Activated T-cell treated with anti-CD3 and anti-CD28 coated beads, Interleukin-2, amount 50 U/mL, for 4 hours (primary cell): ENCODE data around the gene CDH5. TPM values are rescaled to one million over a fixed set of nuclear protein-coding genes. Genes with fewer than 3 reads are reported as not detected.

Source experiments
- ATAC-seq, 2 donors: fragments of 200-7000 bp; cut with Tn5 transposase; one replicate each; pipeline ENCODE4 v1.10.0; 2021
- DNase-seq: peaks from one replicate; pipeline ENCODE4 v3.0.0-alpha.2; 2020
- H3K27me3 Mint-ChIP-seq: one replicate; pipeline ENCODE4 v1.8.0; 2021; ENCODE audit warnings: low read depth, mixed read lengths
- H3K36me3 Mint-ChIP-seq: one replicate; pipeline ENCODE4 v1.8.0; 2022; ENCODE audit warnings: mixed read lengths; ENCODE audit not compliant: insufficient read depth
- H3K4me1 Mint-ChIP-seq: one replicate; pipeline ENCODE4 v1.8.0; 2021; ENCODE audit warnings: low read depth, mixed read lengths
- H3K4me3 Mint-ChIP-seq: one replicate; pipeline ENCODE4 v1.8.0; 2021; ENCODE audit warnings: mild to moderate bottlenecking, moderate library complexity, mixed read lengths
- H3K9me3 Mint-ChIP-seq: one replicate; pipeline ENCODE4 v1.8.0; 2021; ENCODE audit warnings: mixed read lengths
- total RNA-seq, 3 donors: library from RNA; stranded (reverse); gene quantifications; one replicate each; pipeline ENCODE4 v1.2.1, GENCODE V29; 2021

Gene CDH5
- total RNA-seq, 3 donors from 2014 or later, result 0.13 TPM; not detected in 2

DNA sequence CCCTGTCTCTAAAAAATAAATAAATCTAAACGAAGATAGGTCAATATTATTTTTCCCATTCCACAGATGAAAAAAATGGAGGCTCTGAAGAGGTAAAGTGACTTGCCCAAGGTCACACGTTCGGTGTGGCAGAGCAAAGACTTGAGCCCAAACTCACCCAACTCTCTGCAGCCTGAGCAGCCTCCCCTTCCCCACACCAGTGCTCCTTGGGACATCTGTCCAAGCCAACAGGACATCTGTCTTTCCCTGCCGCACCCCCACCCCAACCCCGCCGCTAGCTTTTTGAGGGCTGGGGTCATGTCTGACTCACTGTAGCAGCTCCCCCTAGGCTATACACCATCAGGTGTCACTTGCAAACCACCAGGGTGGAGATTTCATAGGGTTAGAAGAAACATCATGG is 55.4 kb downstream of the CDH5 start:
- H3K4me3 Mint-ChIP-seq, result no peak overlapping the region
- H3K9me3 Mint-ChIP-seq, result no peaks in the 10 kb centered on the region
- no peak for ATAC-seq

GRCh38 chr16:66422366-66422765 is 55.9 kb downstream of the CDH5 start:
- Mint-ChIP-seq H3K36me3 (no peaks in the 10 kb centered on the region), H3K4me3 (no peak overlapping the region), H3K4me1 (peaks cover 13% of the 10 kb centered on the region), H3K27me3 (peaks cover 28% of the 10 kb centered on the region), H3K9me3 (no peaks in the 10 kb centered on the region)
- ATAC-seq (no peak), DNase-seq (no peak)

More for the DNA sequence above, 55.4 kb downstream of the CDH5 start:
- H3K4me1 Mint-ChIP-seq, result peaks cover 13% of the 10 kb centered on the region
- H3K27me3 Mint-ChIP-seq, result peaks cover 28% of the 10 kb centered on the region
- H3K36me3 Mint-ChIP-seq, result no peaks in the 10 kb centered on the region
- no peak for DNase-seq

DNA sequence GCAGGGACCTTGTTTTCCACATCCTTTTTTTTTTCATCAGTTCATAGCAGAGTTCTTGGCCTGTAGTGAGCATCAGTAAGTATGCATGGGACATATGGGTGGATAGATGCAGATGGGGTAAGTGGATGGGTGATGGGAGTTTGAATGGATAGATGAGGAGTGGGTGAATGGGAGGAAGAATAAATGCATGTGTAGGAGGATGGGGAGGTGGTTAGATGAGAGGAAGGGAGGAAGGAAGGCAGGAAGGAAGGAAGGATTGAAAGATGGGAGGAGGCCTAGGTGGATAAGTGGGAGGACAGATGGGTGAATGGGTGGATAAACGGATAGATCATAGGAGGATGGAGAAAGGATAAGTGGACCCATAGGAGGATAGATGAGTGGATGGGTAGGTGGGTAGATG is 56.7 kb downstream of the CDH5 start:
- Mint-ChIP-seq H3K36me3 (no peaks in the 10 kb centered on the region), H3K9me3 (no peaks in the 10 kb centered on the region), H3K27me3 (peaks cover 27% of the 10 kb centered on the region), H3K4me3 (no peak overlapping the region), H3K4me1 (peaks cover 11% of the 10 kb centered on the region)
- DNase-seq (no peak), ATAC-seq (no peak)

GRCh38 chr16:66425651-66426050 is 59.2 kb downstream of the CDH5 start:
- ATAC-seq (no peak), DNase-seq (no peak)
- H3K36me3 Mint-ChIP-seq, result no peaks in the 10 kb centered on the region
- peaks cover 50% of the 10 kb centered on the region for H3K27me3 Mint-ChIP-seq
- no peak overlapping the region for H3K4me3 Mint-ChIP-seq
- no peaks in the 10 kb centered on the region for H3K9me3 Mint-ChIP-seq
- H3K4me1 Mint-ChIP-seq, result peaks cover 5% of the 10 kb centered on the region

GRCh38 chr16:66426112-66427035 is 59.9 kb downstream of the CDH5 start:
- no peaks in the 10 kb centered on the region for H3K36me3 Mint-ChIP-seq
- no peak for DNase-seq
- H3K4me3 Mint-ChIP-seq, result peak overlapping the region; percentile 20
- peaks cover 54% of the 10 kb centered on the region for H3K27me3 Mint-ChIP-seq
- H3K4me1 Mint-ChIP-seq, result peaks cover 5% of the 10 kb centered on the region
- no peaks in the 10 kb centered on the region for H3K9me3 Mint-ChIP-seq
- peak; percentile 13 to 26 for ATAC-seq

GRCh38 chr16:66427036-66427860 is 60.8 kb downstream of the CDH5 start, which contains the start of gene BEAN1:
Gene BEAN1, plus strand, starts transcription at chr16:66427295. Its CDS starts 10,382 bp downstream, at chr16:66437677.
- no peaks in the 10 kb centered on the region for H3K36me3 Mint-ChIP-seq
- peak within 1 kb of the TSS; percentile 51 for H3K4me3 Mint-ChIP-seq
- no peak for DNase-seq
- peaks cover 5% of the 10 kb centered on the region for H3K4me1 Mint-ChIP-seq
- no peaks in the 10 kb centered on the region for H3K9me3 Mint-ChIP-seq
- H3K27me3 Mint-ChIP-seq, result peaks cover 61% of the 10 kb centered on the region
- ATAC-seq, result peak; percentile 42 to 49

DNA sequence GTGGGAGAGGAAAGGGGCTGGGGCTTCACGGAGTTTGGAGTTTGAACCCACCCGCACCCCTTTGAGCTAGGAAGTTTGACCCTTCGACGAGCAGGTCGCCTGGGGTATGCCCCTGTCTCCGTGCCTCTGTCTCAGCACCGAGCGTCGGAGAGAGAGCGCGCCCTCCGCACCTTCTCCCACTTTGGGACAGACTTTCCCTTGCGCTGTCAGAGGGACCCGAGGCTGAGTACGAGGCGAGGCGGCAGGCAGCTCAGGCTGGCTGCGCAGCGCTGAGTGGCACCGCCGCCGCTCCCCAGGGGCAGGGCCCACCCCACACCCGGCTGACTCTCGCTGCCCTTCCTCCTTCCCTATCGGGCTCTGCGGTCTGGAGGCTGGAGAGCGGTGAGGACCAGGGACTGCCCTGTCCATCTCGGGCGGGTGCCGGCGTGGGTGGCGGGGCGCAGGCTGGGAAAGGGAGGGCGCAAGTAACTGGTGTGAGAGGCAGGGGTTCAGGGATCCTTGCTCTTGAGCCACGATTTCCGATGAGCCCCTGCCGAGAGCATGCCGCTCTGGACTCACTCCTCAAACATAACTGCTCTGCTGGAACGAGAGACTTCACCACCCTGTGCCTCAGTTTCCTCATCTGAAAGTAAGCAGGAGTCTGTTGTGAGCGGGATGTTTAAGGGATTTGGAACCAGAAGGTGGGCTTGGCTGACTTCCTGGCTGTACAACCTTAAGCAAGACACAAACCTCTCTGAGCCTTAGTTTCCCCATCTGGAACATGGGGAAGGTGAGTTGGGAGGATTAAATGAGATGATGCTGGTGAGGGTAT is 61.6 kb downstream of the CDH5 start:
- no peaks in the 10 kb centered on the region for H3K9me3 Mint-ChIP-seq
- H3K36me3 Mint-ChIP-seq, result no peaks in the 10 kb centered on the region
- peaks cover 65% of the 10 kb centered on the region for H3K27me3 Mint-ChIP-seq
- H3K4me3 Mint-ChIP-seq, result peak overlapping the region; percentile 51
- DNase-seq, result no peak
- peak; percentile 49 to 51 for ATAC-seq
- peaks cover 5% of the 10 kb centered on the region for H3K4me1 Mint-ChIP-seq

GRCh38 chr16:66428682-66429251 is 62.3 kb downstream of the CDH5 start:
- H3K27me3 Mint-ChIP-seq, result peaks cover 68% of the 10 kb centered on the region

GRCh38 chr16:66429290-66429962 is 62.9 kb downstream of the CDH5 start:
- Mint-ChIP-seq H3K4me3 (no peak overlapping the region), H3K36me3 (no peaks in the 10 kb centered on the region), H3K4me1 (peaks cover 5% of the 10 kb centered on the region), H3K9me3 (no peaks in the 10 kb centered on the region), H3K27me3 (peaks cover 64% of the 10 kb centered on the region)
- DNase-seq (no peak), ATAC-seq (no peak)

More at GRCh38 chr16:66428682-66429251, 62.3 kb downstream of the CDH5 start:
- H3K36me3 Mint-ChIP-seq, result no peaks in the 10 kb centered on the region
- peak overlapping the region; percentile 56 for H3K4me3 Mint-ChIP-seq
- DNase-seq (no peak), ATAC-seq (no peak)
- H3K9me3 Mint-ChIP-seq, result no peaks in the 10 kb centered on the region
- peaks cover 5% of the 10 kb centered on the region for H3K4me1 Mint-ChIP-seq

DNA sequence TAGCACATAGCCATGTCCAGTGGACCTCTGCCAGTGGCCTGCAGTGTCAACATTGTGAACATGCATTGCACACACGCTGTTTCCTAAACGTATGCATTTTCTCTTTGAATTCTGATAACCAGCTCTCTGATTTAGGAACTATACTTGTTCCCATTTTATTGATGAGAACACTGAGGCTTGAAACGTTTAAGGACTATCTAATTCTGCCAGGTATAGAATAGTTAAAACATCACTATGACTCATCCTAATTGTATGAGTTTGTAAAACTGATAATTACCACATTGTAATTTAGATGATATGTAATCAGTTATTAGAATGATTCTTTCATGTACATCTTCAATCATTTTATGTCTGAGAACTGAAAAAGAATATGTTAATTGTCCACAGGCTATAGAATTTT is 63.7 kb downstream of the CDH5 start:
- H3K27me3 Mint-ChIP-seq, result peaks cover 60% of the 10 kb centered on the region
- H3K36me3 Mint-ChIP-seq, result no peaks in the 10 kb centered on the region

GRCh38 chr16:66431760-66432159 is 65.3 kb downstream of the CDH5 start:
- Mint-ChIP-seq H3K4me1 (peaks cover 4% of the 10 kb centered on the region), H3K27me3 (peaks cover 50% of the 10 kb centered on the region), H3K36me3 (no peaks in the 10 kb centered on the region), H3K9me3 (no peaks in the 10 kb centered on the region), H3K4me3 (no peak overlapping the region)
- DNase-seq (no peak), ATAC-seq (no peak)

More for the DNA sequence above, 63.7 kb downstream of the CDH5 start:
- DNase-seq, result no peak
- Mint-ChIP-seq H3K4me1 (peaks cover 5% of the 10 kb centered on the region), H3K9me3 (no peaks in the 10 kb centered on the region), H3K4me3 (no peak overlapping the region)
- ATAC-seq, result no peak

DNA sequence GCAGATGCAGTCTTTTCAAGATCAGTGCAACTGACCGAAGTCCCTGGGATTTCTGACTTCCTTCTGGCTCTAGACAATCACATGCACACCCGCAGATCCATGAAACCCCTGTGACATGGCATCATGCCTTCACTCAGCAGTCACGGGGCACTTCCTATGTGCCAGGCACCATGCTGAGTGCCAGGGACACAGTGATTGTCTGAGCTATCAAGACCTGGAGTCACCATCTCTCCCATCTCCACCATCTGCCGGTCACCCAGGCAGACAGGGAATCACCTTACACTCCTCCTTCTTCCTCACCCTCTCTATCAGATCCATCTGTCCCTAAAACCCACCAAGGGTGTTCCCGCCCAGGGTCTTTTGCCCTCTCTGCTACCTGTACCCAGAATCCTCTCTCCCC is 65.9 kb downstream of the CDH5 start:
- DNase-seq (no peak), ATAC-seq (no peak)
- Mint-ChIP-seq H3K4me1 (peaks cover 4% of the 10 kb centered on the region), H3K4me3 (no peak overlapping the region), H3K27me3 (peaks cover 50% of the 10 kb centered on the region), H3K9me3 (no peaks in the 10 kb centered on the region), H3K36me3 (no peaks in the 10 kb centered on the region)
